Panc1 (cell line): ENCODE data around the gene CELF2.

ENCODE experiments used
- CTCF ChIP-seq: fragments of 450-650 bp; IDR thresholded peaks from 2 replicates; pipeline ENCODE4 v1.5.1; 2017; ENCODE audit warnings: mild to moderate bottlenecking
- POLR2AphosphoS5 ChIP-seq: IDR thresholded peaks from 2 replicates; pipeline ENCODE4 v1.6.1; 2012; ENCODE audit warnings: mild to moderate bottlenecking, low read depth, low read length, moderate library complexity
- REST ChIP-seq, 2 experiments: IDR thresholded peaks; 2 replicates each; pipeline ENCODE4 v1.6.1; 2011 to 2012; ENCODE audit warnings: low read depth in 2 of 2, control low read depth in 1 of 2, low read length in 1 of 2, mild to moderate bottlenecking in 1 of 2, moderate library complexity in 1 of 2; ENCODE audit not compliant: insufficient read depth in 1 of 2
- SIN3A ChIP-seq: IDR thresholded peaks from 2 replicates; pipeline ENCODE4 v1.6.1; 2012; ENCODE audit warnings: low read depth, mild to moderate bottlenecking, low read length, moderate library complexity, borderline replicate concordance; ENCODE audit not compliant: insufficient read depth

- TF ChIP-seq CTCF (no peak), POLR2AphosphoS5 (no peak), SIN3A (no peak), REST (IDR thresholded peaks at IDR 0.05; ENCODE audit: insufficient read depth in 1 of 2, low read depth in 2 of 2, low read length in 1 of 2) (no peak)
Measured at GRCh38 chr10:11004144-11005077, 13.3 kb upstream of the CELF2 start.
